ENCODE data around the gene GLI3. TPM values are rescaled to one million over a fixed set of nuclear protein-coding genes. Genes with fewer than 3 reads are reported as not detected.
A peak's percentile ranks its signal among the peaks of the same experiment; 100 is the strongest.

Gene GLI3
- total RNA-seq, 4 donors from 2014 or later, result 23.1 to 41.3 (median 24.6) TPM

DNA sequence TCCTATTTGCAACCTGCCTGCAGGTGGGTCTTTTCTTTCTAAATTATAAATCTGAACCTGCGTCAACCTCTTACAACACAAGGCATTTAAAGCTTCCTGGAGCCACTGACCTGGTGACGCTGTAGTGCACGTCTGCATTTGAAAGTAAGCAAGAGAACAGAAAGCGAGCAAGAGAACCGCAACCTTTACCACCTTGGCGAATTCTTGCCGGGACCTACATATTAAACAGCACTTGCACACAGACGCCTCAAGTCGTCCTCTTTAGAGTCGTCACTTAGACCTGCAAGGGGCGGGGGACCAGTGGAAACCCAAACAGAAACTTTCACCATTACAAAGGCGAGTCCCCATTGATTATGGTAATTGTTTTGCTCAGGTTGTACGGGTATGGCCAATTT, 9.5 kb downstream of the GLI3 start:
- no peak for TF ChIP-seq POLR2AphosphoS5 (IDR thresholded peaks at IDR 0.05)
- TF ChIP-seq CTCF (IDR thresholded peaks at IDR 0.05), result no peak
- no peak for TF ChIP-seq POLR2A (IDR thresholded peaks at IDR 0.05)
- no peak for TF ChIP-seq EP300 (IDR thresholded peaks at IDR 0.05)
- Histone ChIP-seq H3K9me3 (no peaks in the 10 kb centered on the region), H3K36me3 (no peaks in the 10 kb centered on the region), H3K27me3 (no peaks in the 10 kb centered on the region), H3K4me1 (peaks cover 55% of the 10 kb centered on the region), H3K27ac (peak overlapping the region; percentile 63), H3K4me3 (peak overlapping the region; percentile 47)
- no peak for DNase-seq (ENCODE audit: low spot score in 2 of 2)
- WGBS, result 42% methylated on average over 13 of the region's 13 CpGs

GRCh38 chr7:42227021-42227420, 10.0 kb downstream of the GLI3 start:
- Histone ChIP-seq H3K4me3 (peak overlapping the region; percentile 47), H3K27me3 (no peaks in the 10 kb centered on the region), H3K4me1 (peaks cover 53% of the 10 kb centered on the region), H3K36me3 (no peaks in the 10 kb centered on the region), H3K27ac (peak overlapping the region; percentile 63), H3K9me3 (no peaks in the 10 kb centered on the region)
- TF ChIP-seq CTCF (IDR thresholded peaks at IDR 0.05) (no peak), POLR2AphosphoS5 (IDR thresholded peaks at IDR 0.05) (no peak), POLR2A (IDR thresholded peaks at IDR 0.05) (no peak), EP300 (IDR thresholded peaks at IDR 0.05) (no peak)
- no peak for DNase-seq (ENCODE audit: low spot score in 2 of 2)
- 25% methylated on average over 5 of the region's 5 CpGs for WGBS

- no peak for DNase-seq (ENCODE audit: low spot score in 2 of 2)
- H3K9me3 ChIP-seq, result no peaks in the 10 kb centered on the region
- H3K4me1 ChIP-seq, result peaks cover 51% of the 10 kb centered on the region
- no peaks in the 10 kb centered on the region for H3K27me3 ChIP-seq
- H3K4me3 ChIP-seq, result no peak overlapping the region
- no peak for TF ChIP-seq POLR2AphosphoS5 (IDR thresholded peaks at IDR 0.05)
- TF ChIP-seq EP300 (IDR thresholded peaks at IDR 0.05), result no peak
- TF ChIP-seq CTCF (IDR thresholded peaks at IDR 0.05), result no peak
- TF ChIP-seq POLR2A (IDR thresholded peaks at IDR 0.05), result no peak
- H3K36me3 ChIP-seq, result no peaks in the 10 kb centered on the region
- WGBS, result 50% methylated on average over 5 of the region's 5 CpGs
- no peak overlapping the region for H3K27ac ChIP-seq
Measured at GRCh38 chr7:42226354-42226941, 10.6 kb downstream of the GLI3 start.

- 92% methylated on average over 8 of the region's 8 CpGs for WGBS
- Histone ChIP-seq H3K9me3 (no peaks in the 10 kb centered on the region), H3K36me3 (no peaks in the 10 kb centered on the region), H3K4me1 (peaks cover 56% of the 10 kb centered on the region), H3K27ac (no peak overlapping the region), H3K4me3 (no peak overlapping the region), H3K27me3 (no peaks in the 10 kb centered on the region)
- TF ChIP-seq CTCF (IDR thresholded peaks at IDR 0.05) (no peak), POLR2A (IDR thresholded peaks at IDR 0.05) (no peak), EP300 (IDR thresholded peaks at IDR 0.05) (no peak), POLR2AphosphoS5 (IDR thresholded peaks at IDR 0.05) (no peak)
- no peak for DNase-seq (ENCODE audit: low spot score in 2 of 2)
Measured at GRCh38 chr7:42224391-42225003, 12.5 kb downstream of the GLI3 start.

DNA sequence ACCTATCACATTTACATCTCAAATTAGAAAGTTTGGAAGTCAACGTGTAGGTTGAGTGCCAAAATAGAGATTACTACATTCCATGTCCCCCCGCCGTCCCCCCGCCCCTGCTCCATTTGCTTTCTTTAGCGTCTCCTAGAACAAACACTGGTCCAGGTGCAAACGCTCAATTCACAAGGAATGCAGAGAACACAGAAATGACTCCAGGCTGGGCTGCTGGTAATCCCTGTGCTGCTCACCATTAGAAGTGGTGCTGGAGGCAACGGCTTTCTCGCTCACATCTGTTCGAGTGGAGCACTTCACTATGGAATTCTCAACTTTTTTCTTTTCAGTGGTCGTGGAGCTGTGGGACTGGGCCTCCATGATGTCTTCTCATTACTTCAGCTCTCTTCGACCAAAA, 14.1 kb downstream of the GLI3 start:
- Histone ChIP-seq H3K27me3 (no peaks in the 10 kb centered on the region), H3K27ac (no peak overlapping the region), H3K36me3 (no peaks in the 10 kb centered on the region), H3K4me3 (no peak overlapping the region), H3K4me1 (peaks cover 58% of the 10 kb centered on the region), H3K9me3 (no peaks in the 10 kb centered on the region)
- no peak for DNase-seq (ENCODE audit: low spot score in 2 of 2)
- 53% methylated on average over 11 of the region's 11 CpGs for WGBS
- TF ChIP-seq POLR2A (IDR thresholded peaks at IDR 0.05) (no peak), POLR2AphosphoS5 (IDR thresholded peaks at IDR 0.05) (no peak), EP300 (IDR thresholded peaks at IDR 0.05) (no peak), CTCF (IDR thresholded peaks at IDR 0.05) (no peak)

Measured in suprapubic skin (tissue), 4 donors.